DMS79 (cell line): ENCODE measurements around the gene EPHA2.
A peak's percentile ranks its signal among the peaks of the same experiment; 100 is the strongest.
"Not testable (repeated sequence)": the region's sequence is repeated elsewhere in the genome, so short reads cannot be mapped to it uniquely, and the experiment has no call there.

Experiments
- DNase-seq: peaks from one replicate; lab custom pipeline; 2025; lab: John Stamatoyannopoulos, UW

Gene EPHA2

DNA sequence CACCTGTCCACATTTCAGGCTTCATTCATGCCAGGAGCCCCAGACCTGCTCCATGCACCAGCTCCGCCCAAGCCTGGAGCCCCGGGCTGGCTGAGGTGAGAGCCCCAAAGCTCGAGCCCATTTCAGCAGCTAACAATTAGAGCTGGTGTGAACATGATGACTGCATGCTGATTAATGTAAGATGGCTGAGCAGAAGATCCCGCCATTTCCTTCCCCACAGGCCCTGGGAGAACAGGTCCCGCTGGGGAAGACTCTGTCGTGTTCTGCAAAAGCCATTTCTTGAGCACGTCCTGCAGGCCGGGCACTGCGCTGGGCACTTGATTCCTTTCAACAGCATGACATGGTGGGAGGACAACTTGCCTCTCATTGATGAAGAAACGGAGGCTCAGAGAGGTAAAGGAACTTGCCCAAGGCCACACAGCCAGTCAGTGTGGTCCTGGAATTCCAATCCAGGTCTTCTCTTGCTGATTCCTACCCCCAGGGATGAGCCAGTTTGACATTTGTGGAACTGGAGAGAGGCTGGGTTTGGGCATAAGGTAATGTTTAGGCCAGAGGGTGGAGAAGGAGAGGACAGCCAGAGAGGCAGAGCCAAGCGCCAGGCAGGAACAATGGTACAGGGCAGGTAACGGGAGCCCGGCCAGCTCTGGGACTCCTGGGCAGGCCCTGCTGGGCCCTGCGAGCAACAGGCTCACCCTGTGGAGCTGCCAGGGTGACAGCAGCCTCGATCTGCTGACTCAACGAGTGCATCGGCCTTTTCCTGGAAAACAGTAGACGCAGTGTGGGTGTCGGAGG, 28.1 kb upstream of the EPHA2 start:
- no peak for DNase-seq

DNA sequence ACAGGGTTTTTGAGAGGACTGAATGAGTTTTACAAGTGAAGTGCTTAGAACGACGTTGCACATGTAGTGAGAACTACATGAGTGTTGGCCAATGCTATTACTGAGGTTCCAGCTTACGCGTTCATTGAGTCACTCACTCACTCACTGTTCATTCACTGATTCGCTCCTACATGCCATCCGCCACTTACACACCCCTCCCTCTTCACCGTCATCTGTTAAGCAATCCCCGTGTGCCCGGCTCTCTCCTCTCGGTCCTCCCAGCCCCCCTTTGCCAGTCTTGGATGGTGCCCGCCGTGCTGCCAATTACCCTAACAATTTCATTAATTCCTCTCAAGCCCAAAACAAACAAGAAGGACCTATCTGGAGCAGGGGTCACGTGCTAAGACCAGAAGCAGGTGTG, 27.3 kb upstream of the EPHA2 start:
- no peak for DNase-seq

DNA sequence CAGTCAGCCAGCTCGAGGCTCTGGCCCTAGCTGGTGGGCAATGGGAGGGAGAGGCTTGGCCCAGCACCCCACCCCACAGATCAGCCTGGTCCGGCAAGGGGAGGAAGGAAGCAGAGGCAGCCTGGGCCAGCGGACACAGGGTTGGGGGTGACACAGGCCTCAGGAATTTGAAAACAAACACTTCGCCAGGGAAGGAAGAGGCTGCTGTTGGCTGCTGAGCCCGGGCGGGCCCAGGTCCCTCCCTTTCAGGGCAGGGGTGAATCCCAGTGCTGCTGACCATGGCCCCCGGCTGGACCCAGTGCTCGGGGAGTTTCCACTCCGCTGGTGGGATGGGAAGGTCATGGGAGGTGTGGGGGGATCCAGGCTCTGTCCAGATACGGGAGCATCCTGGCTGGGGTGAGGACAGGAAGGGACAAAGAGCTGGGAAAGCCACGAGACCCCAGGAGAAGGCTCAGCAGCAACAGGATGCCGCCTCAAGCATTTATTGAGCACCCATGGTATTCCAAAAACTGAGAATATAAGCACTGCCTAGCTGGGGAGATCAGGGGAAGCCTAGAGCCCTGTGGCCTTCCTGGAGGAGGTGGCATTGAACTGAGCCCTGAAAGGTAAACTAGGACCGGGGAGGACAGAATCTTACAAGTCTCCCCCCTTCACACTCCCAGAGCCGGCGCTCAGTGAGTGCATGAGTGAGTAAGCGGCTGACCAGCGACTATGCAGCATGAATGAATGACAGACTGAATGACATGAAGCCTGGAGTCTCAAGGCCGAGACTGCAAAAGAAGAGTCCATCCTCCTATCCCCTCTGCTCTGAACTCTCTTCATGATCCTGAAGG, 26.2 kb upstream of the EPHA2 start:
- no peak for DNase-seq

GRCh38 chr1:16180291-16180824, 24.5 kb upstream of the EPHA2 start:
- no peak for DNase-seq

DNA sequence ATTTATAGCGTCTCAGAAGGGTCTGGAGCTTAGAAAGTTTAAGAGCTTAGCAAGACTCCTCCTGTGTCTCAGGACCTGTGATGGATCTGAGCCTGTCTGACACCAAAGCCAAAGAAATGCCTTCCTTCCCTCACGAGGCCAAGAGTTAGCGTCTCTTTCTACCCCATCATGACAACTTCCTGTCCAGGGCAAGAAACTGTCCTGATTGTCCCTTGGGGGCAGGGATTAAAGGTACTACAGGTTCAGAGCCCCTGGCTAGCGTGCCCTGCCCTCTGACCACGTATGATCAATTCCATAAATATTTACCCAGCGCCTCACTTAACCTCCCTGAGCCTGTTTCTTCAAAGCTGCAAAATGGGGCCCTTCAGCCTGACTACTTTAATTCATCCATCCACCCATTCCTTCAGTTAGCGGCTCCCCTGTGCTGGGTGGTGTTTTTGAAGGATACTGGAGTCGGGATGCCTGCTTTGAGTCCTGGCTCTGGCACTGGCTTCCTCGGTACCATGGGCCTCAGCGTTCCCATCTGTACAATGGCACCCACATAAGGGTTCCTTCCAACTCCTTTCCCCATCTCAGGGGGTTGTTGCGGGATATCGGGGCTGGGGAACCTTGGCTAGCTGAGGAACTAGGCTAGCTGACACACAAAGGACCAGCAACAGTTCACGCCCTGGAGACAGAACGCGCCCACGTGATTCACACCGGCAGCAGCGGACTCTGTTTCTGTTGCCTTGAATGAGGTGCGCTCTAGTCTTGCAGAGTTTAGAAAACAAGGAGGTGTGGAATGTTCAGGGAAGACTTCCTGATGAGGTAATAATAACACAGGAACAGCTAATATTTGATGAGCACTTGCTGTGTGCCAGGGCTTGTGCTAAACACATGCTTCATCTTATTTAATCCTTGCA, 23.0 kb upstream of the EPHA2 start:
- no peak for DNase-seq

GRCh38 chr1:16177306-16177705, 21.4 kb upstream of the EPHA2 start:
- no peak for DNase-seq

- no peak for DNase-seq
Observed at GRCh38 chr1:16176653-16177052, 20.8 kb upstream of the EPHA2 start.

DNA sequence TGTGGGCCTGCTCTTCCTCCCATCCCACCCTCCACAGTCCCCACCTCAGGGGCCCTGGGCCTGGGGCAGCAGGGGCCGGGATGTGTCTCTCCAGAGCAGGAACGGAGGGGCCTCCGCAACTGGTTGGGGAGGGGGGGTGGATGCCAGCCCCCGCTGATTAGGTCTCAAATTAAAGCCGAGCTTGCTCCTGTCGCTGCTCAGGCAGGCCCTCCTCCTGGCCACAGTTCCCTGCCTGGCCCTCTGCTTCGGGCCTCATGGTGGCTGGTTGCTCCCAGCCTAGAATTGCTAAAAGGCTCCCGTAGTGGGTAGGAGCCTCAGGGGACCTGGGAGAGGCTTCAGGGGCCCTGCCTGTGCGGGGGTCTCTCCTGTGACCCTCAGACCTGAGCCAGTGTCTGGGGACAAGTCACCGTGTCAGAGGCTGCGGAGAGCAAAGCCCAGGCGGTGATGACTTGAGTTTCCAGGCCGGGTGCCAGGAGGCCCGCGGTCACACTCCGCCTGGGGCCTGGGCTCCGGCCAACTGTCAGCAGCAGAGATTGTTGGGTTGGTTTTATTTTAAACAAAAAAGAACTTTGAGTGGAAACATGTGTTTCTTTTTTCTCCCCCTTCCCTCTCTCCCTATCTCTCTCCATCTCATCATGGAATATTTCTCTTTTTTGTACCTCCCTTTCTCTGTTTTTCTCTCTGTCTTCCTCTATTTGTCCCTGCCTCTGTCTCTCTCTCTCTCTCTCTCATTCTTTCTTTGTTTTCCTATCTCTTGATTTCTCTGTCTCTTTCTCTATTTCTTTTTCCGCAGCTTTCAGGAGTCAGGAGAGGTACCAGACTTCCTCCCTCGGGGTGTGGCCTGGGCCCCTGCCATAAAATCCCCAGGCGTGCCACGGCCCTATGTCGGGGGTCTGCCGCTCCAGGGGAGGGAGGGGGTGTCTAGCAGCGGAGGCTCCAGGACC, 20.0 kb upstream of the EPHA2 start:
- DNase-seq: peak; percentile 60

DNA sequence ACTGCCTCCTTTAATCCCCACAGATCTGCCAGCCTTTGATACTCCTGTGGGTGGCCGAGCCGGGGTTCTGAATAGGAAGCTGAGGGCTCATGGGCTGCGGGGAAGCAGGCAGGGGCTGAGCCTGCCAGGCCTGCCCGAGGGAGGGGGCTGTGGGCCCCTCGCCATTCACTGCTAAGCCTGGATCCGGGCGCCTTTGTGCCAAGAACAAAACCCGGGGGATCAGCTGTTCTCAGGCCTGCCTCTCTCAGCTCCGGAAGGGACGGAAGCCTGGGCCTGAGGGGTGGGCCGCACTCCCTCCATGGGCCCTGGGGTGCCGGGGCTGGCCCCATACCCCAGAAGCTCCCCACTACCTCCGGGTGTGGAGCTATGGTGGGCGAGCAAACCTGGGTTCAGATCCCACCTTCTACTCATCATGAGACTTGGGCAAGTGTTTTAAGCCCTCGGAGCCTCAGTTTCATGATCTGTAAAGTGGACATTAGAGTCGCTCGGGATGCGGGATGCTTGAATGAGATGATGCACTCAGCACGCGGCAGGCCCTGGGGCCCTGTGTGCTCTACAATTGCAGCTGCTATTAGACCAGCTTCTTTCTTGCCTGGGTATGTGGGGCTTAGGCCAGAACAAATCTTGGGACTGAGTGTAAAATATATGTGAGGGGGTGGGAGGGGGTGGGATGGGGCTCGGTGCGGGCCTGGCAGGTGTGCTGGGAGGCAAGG, 19.2 kb upstream of the EPHA2 start:
- no peak for DNase-seq

DNA sequence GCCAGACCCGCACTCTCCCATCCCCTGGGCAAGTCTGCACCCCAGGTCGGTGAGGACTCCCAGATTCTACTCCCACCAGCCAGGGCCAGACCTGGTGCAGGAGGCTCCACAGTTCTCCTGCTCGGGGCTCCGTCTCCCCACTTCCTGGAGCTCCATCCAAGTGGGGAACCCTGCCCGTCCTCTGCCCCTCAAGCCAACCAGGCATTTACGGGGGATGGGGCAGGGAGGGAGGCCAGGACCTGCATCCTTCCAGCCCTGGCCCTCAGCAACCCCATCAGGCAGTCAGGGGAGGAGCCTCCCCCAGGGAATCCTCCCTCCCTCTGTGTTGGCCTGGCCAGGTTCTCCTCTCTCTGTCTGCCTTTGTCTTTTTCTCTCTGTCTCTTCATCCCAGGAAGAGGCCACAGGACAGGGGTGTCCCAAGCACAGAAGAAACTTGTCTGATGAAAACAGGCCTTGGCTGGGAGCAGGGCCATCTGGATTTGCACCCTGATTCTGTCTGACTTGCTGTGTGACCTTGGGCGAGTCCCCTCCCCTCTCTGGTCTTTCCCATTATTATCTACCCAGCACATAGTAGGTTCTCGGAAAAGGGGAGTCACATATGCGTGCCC, 18.5 kb upstream of the EPHA2 start:
- DNase-seq: no peak

GRCh38 chr1:16173447-16174260, 17.8 kb upstream of the EPHA2 start:
- DNase-seq: no peak

DNA sequence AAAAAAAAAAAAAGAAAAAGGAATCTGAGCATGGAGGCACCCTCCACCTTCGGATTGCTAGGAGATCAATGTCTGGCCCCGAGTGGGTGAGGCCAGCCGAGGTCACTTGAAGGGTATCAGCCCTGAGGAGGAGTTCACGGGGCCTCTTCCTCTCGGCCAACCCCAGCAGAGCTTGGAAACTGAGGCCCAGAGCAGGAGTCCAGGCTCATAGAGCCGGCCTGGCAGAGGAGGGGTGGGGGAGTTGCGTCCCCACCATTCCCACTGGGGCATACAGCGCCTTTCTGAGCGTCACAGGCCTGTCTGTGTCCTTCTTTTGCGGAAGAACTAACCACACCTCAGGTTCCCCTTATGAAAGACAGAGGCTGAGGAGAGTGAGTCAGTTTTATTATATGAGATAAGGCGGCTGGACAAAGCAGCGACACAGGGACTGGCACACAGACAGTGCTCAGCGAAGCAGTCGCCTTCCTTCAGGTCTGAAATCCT, 17.1 kb upstream of the EPHA2 start:
- no peak for DNase-seq

GRCh38 chr1:16172218-16172830, 16.5 kb upstream of the EPHA2 start:
- DNase-seq: no peak

DNA sequence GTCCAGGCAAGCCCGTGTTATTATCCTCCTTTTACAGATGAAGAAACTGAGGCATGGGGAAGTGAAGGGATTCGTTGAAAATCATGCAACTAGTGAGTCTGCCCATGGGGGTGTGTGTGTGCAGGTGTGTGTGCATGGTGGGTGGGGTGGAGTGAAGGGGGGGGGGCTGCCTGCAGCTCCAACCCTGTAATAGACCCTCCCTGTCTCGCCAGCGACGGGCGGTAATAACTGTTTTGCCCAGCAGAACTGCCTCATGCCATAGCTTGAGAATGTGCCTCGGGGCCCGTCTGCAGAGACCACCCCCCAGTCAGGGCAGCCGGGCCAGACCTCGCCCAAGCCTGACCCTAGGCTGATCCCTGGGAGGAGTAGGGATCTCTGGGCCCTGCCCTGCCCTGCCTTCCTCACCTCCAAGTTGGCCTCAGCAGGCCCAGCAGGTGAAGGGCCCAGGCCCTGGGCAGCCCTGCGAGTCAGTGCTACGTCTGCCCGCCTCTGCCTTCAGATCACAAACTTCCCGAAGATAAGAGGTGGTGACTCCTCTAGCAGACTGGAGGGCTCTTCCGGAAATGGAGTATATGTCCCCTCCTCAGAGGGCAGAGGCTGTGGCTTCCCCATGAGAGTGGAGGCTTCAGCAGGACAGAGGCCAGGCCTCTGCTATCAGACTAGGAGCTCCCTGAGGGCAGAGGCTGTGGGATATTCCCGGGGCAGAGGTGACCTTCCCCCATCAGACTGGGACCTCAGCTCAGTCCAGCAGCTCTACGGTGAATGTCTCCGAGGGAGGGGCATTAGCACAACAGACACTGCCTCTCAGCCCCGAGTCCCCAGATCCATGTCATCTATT, 15.7 kb upstream of the EPHA2 start:
- no peak for DNase-seq

DNA sequence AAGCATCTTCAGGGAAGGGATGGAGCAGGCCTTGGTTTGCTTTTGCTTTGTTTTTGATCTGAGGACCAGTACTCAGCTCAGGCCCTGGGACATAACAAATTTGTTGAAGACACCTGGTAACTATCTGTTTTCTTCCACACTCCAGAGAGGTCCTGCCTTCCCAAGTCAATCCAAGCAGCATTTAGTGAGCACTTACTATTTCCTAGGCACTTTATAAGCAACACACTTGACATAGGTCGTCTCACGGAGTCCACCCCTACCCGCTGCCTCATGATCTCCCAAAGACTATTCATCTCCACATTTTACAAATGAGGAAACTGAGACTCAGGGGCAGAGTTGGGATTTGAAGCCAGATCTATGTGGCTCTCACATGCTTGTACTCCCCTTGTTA, 14.4 kb upstream of the EPHA2 start:
- DNase-seq: no peak

GRCh38 chr1:16168622-16169360, 12.9 kb upstream of the EPHA2 start:
- no peak for DNase-seq

DNA sequence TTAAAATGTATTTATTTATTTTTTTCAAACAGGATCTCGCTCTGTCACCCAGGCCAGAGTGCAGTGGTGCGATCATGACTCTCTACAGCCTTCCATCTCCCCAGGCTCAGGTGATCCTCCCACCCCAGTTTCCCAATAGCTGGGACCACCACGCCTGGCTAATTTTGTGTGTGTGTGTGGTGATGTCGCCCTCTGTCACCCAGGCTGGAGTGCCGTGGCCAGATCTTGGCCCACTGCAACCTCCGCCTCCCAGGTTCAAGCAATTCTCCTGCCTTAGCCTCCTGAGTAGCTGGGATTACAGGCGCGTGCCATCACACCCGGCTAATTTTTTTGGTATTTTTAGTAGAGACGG, 12.3 kb upstream of the EPHA2 start:
- not testable (repeated sequence) for DNase-seq
